Keratinocyte (primary cell): ENCODE measurements around the gene HSD11B2. TPM values are rescaled to one million over a fixed set of nuclear protein-coding genes. Genes with fewer than 3 reads are reported as not detected.

Source experiments
- DNase-seq: peaks from one replicate; pipeline ENCODE4 v3.0.0-alpha.2; 2011; ENCODE audit warnings: low read depth, missing footprints, low spot score
- FAIRE-seq: peaks from 2 replicates; lab custom pipeline; 2011; peaks lifted over from hg19 to GRCh38; lab: Jason Lieb, UNC
- H2AFZ ChIP-seq: 2 replicates; pipeline ENCODE4 v1.6.0; 2012; ENCODE audit warnings: low read length, control low read depth, inconsistent platforms; ENCODE audit not compliant: control insufficient read depth
- H3K27ac ChIP-seq: 2 replicates; pipeline ENCODE4 v1.5.1; 2011; ENCODE audit warnings: low read length; ENCODE audit not compliant: control insufficient read depth, insufficient read depth
- H3K27me3 ChIP-seq: 3 replicates; pipeline ENCODE4 v1.6.0; 2011; ENCODE audit warnings: low read length; ENCODE audit not compliant: control insufficient read depth, insufficient read depth; ENCODE audit errors: extremely low read depth
- H3K36me3 ChIP-seq, 2 experiments: 2 replicates in 1 of 2; 3 replicates in 1 of 2; pipeline ENCODE4 v1.5.1; 2011; ENCODE audit warnings: low read length in 2 of 2, mild to moderate bottlenecking in 1 of 2; ENCODE audit not compliant: control insufficient read depth in 2 of 2, insufficient read depth in 2 of 2; ENCODE audit errors: extremely low read depth in 1 of 2
- H3K4me1 ChIP-seq: 3 replicates; pipeline ENCODE4 v1.5.1; 2011; ENCODE audit warnings: low read length; ENCODE audit not compliant: control insufficient read depth, insufficient read depth; ENCODE audit errors: extremely low read depth
- H3K4me2 ChIP-seq: 3 replicates; pipeline ENCODE4 v1.6.0; 2011; ENCODE audit warnings: low read depth, low read length; ENCODE audit not compliant: control insufficient read depth, insufficient read depth; ENCODE audit errors: extremely low read depth
- H3K4me3 ChIP-seq, 3 experiments: fragments of 200-600 bp in 1 of 3; sonication (generic) in 1 of 3; 2 replicates in 2 of 3; 3 replicates in 1 of 3; pipeline ENCODE4 v1.5.1; 2011 to 2016; ENCODE audit warnings: low read length in 3 of 3, mild to moderate bottlenecking in 3 of 3, control low read depth in 2 of 3, inconsistent platforms in 1 of 3, low read depth in 1 of 3, mixed read lengths in 1 of 3, mixed run types in 1 of 3, moderate library complexity in 1 of 3; ENCODE audit not compliant: control insufficient read depth in 2 of 3, insufficient read depth in 2 of 3; ENCODE audit errors: extremely low read depth in 1 of 3
- H3K79me2 ChIP-seq: 2 replicates; pipeline ENCODE4 v1.6.0; 2012; ENCODE audit warnings: low read length; ENCODE audit not compliant: control insufficient read depth, insufficient read depth
- H3K9ac ChIP-seq: 3 replicates; pipeline ENCODE4 v1.6.0; 2011; ENCODE audit warnings: low read length; ENCODE audit not compliant: control insufficient read depth, insufficient read depth; ENCODE audit errors: extremely low read depth
- H3K9me1 ChIP-seq: 3 replicates; pipeline ENCODE4 v1.6.0; 2011; ENCODE audit warnings: low read length; ENCODE audit not compliant: control insufficient read depth, insufficient read depth; ENCODE audit errors: extremely low read depth
- H3K9me3 ChIP-seq: 2 replicates; pipeline ENCODE4 v1.5.1; 2012; ENCODE audit warnings: low read depth, low read length; ENCODE audit not compliant: control insufficient read depth
- H4K20me1 ChIP-seq: 3 replicates; pipeline ENCODE4 v1.6.0; 2011; ENCODE audit warnings: low read length; ENCODE audit not compliant: control insufficient read depth, insufficient read depth; ENCODE audit errors: extremely low read depth
- EZH2 ChIP-seq: IDR thresholded peaks from one replicate; pipeline ENCODE4 v1.6.1; 2012; ENCODE audit warnings: inconsistent platforms, mild to moderate bottlenecking, low read length, moderate library complexity
- dilution Hi-C: fragments of 300-500 bp; cut with MboI; formaldehyde crosslinking; loops from one replicate; pipeline ENCODE4 v1.7.0; 2020; ENCODE audit warnings: low sequenced_read_pairs; ENCODE audit not compliant: extremely low pct_ligation_motif_present
- polyA plus RNA-seq, 5 experiments: library from polyadenylated mRNA; depleted of rRNA in 3 of 5; stranded (reverse) in 3 of 5; stranded (forward) in 1 of 5; unstranded in 1 of 5; fragments of >200 nt; gene quantifications; 1 replicate in 1 of 5; 2 replicates in 3 of 5; 3 replicates in 1 of 5; pipeline versions ENCODE4 v1.2.1 to v1.2.3, GENCODE V29; 2011 to 2012; ENCODE audit warnings: missing spikeins in 2 of 5, low read depth in 1 of 5, low replicate concordance in 1 of 5
- TF ChIP-seq, protein P1 (sequence below), 3 experiments: IDR thresholded peaks in 1 of 3; conservative IDR thresholded peaks in 1 of 3; optimal IDR thresholded peaks in 1 of 3; 2 replicates in 2 of 3; 3 replicates in 1 of 3; pipeline versions ENCODE3 to v1.5.1; 2011; ENCODE audit warnings: low read length in 3 of 3, mild to moderate bottlenecking in 3 of 3, moderate library complexity in 2 of 3, control low read depth in 1 of 3, inconsistent platforms in 1 of 3; ENCODE audit not compliant: insufficient read depth in 2 of 3; ENCODE audit errors: extremely low read depth in 1 of 3

The HSD11B2 gene
- polyA plus RNA-seq, 1 donor (not counting 4 experiments of a cell fraction or from before 2014, with no cell fraction given), result 0.93 TPM

DNA sequence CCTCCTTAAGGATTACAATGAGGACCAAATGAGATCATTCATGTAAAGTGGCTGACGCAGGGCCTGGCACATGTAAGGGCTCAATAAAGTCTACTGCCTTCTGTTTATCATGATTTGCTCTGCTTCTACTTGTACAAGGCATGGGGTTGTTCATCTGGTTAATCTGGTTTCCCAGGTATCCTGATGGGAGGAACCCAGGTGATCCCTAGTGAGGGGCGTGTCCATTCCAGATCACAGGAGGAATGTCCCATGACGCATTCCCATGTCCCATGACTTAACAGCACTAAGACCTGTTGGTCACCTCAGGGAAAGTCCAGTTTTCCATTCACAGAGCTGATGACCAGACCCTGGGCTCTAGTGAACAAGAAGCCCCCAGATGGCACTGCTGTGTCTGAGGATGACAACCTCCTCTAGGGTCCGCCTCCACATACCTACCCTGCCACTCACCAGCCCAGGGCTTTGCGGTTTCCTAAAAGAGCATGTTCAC lies 26.1 kb upstream of the HSD11B2 start:
- Histone ChIP-seq H3K9me1 (no peaks in the 10 kb centered on the region), H3K36me3 (no peaks in the 10 kb centered on the region), H3K4me2 (peak overlapping the region; percentile 82), H3K27me3 (no peaks in the 10 kb centered on the region), H2AFZ (peak overlapping the region; percentile 59), H3K27ac (peak overlapping the region; percentile 99), H3K79me2 (no peaks in the 10 kb centered on the region), H3K4me1 (peaks cover 53% of the 10 kb centered on the region), H4K20me1 (no peaks in the 10 kb centered on the region), H3K4me3 (peak overlapping the region in 2 of 3 experiments; percentile 19 to 33), H3K9ac (peak overlapping the region; percentile 82), H3K9me3 (no peaks in the 10 kb centered on the region)
- DNase-seq, result peak; percentile 98
- peak; percentile 100 for FAIRE-seq
- dilution Hi-C loops, result no loop called here
- TF ChIP-seq EZH2, result no peak
- TF ChIP-seq, protein P1, sequence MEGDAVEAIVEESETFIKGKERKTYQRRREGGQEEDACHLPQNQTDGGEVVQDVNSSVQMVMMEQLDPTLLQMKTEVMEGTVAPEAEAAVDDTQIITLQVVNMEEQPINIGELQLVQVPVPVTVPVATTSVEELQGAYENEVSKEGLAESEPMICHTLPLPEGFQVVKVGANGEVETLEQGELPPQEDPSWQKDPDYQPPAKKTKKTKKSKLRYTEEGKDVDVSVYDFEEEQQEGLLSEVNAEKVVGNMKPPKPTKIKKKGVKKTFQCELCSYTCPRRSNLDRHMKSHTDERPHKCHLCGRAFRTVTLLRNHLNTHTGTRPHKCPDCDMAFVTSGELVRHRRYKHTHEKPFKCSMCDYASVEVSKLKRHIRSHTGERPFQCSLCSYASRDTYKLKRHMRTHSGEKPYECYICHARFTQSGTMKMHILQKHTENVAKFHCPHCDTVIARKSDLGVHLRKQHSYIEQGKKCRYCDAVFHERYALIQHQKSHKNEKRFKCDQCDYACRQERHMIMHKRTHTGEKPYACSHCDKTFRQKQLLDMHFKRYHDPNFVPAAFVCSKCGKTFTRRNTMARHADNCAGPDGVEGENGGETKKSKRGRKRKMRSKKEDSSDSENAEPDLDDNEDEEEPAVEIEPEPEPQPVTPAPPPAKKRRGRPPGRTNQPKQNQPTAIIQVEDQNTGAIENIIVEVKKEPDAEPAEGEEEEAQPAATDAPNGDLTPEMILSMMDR (optimal IDR thresholded peaks at IDR 0.05 in 1 of 3, IDR thresholded peaks at IDR 0.05 in 1 of 3, conservative IDR thresholded peaks at IDR 0.05 in 1 of 3; ENCODE audit: extremely low read depth in 1 of 3, insufficient read depth in 2 of 3, low read length in 3 of 3), result peak in 2 of 3 experiments; percentile 2 to 6

DNA sequence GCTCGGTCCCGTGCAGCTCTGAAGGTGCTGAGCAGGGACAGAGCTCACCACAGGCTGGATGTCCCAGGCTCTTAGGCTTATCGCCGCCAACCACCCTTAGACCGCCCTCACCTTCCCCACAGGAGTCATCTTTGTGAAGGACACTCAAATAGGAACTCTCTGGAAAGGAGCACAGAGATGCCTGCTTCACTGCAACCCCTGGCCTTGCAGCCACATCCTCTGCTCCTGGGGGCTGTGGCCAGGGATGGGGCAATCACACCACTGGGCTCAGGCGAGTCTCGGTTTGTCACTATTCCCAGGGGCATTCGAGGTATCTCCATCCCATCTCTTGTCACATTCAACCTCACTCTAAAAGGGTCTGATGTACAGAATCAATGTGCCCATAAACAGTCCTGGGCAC lies 25.6 kb upstream of the HSD11B2 start:
- DNase-seq (no peak), FAIRE-seq (no peak)
- Histone ChIP-seq H3K9me1 (no peaks in the 10 kb centered on the region), H3K9ac (peak overlapping the region; percentile 82), H3K79me2 (no peaks in the 10 kb centered on the region), H3K27ac (peak overlapping the region; percentile 99), H3K4me1 (peaks cover 53% of the 10 kb centered on the region), H3K36me3 (no peaks in the 10 kb centered on the region), H2AFZ (no peak overlapping the region), H3K4me2 (peak overlapping the region; percentile 82), H4K20me1 (no peaks in the 10 kb centered on the region), H3K27me3 (no peaks in the 10 kb centered on the region), H3K4me3 (peak overlapping the region in 1 of 3 experiments; percentile 11), H3K9me3 (no peaks in the 10 kb centered on the region)
- no peak for TF ChIP-seq EZH2
- TF ChIP-seq, protein P1 (optimal IDR thresholded peaks at IDR 0.05 in 1 of 3, IDR thresholded peaks at IDR 0.05 in 1 of 3, conservative IDR thresholded peaks at IDR 0.05 in 1 of 3; ENCODE audit: extremely low read depth in 1 of 3, insufficient read depth in 2 of 3, low read length in 3 of 3), result no peak
- dilution Hi-C loops, result no loop called here
